Skeletal muscle tissue (tissue), 4 donors: ENCODE results near the gene PDCD7. TPM values are rescaled to one million over a fixed set of nuclear protein-coding genes. Genes with fewer than 3 reads are reported as not detected.
"Not testable (repeated sequence)": the region's sequence is repeated elsewhere in the genome, so short reads cannot be mapped to it uniquely, and the experiment has no call there.

ENCODE experiments used
- H3K27ac ChIP-seq: one replicate; pipeline ENCODE4 v1.7.0; 2013; ENCODE audit warnings: mild to moderate bottlenecking, low read depth, low read length, inconsistent platforms
- H3K27me3 ChIP-seq, 3 donors: one replicate each; pipeline ENCODE4 v1.7.0; 2013; ENCODE audit warnings: low read length in 3 of 3; ENCODE audit not compliant: control insufficient read depth in 3 of 3, insufficient read depth in 3 of 3
- H3K36me3 ChIP-seq, 3 donors: one replicate each; pipeline ENCODE4 v1.7.0; 2013; ENCODE audit warnings: low read length in 3 of 3; ENCODE audit not compliant: control insufficient read depth in 3 of 3, insufficient read depth in 3 of 3
- H3K4me1 ChIP-seq, 3 donors: one replicate each; pipeline ENCODE4 v1.7.0; 2013; ENCODE audit warnings: low read length in 3 of 3, mild to moderate bottlenecking in 3 of 3; ENCODE audit not compliant: control insufficient read depth in 3 of 3, insufficient read depth in 3 of 3
- H3K4me3 ChIP-seq, 3 donors: one replicate each; pipeline ENCODE4 v1.7.0; 2013; ENCODE audit warnings: low read length in 3 of 3
- H3K9ac ChIP-seq, 3 donors: one replicate each; pipeline ENCODE4 v1.7.0; 2013; ENCODE audit warnings: low read length in 3 of 3, mild to moderate bottlenecking in 3 of 3, moderate library complexity in 2 of 3, low read depth in 1 of 3
- H3K9me3 ChIP-seq, 3 donors: one replicate each; pipeline ENCODE4 v1.7.0; 2013; ENCODE audit warnings: low read length in 3 of 3; ENCODE audit not compliant: control insufficient read depth in 3 of 3
- total RNA-seq: library from RNA; depleted of rRNA; stranded (reverse); fragments of >200 nt; gene quantifications from one replicate; pipeline ENCODE4 v1.2.3, GENCODE V29; 2014
- donor health status: Osteomylitis.

The PDCD7 gene
- total RNA-seq, 1 donor from 2014 or later = 11.5 TPM

DNA sequence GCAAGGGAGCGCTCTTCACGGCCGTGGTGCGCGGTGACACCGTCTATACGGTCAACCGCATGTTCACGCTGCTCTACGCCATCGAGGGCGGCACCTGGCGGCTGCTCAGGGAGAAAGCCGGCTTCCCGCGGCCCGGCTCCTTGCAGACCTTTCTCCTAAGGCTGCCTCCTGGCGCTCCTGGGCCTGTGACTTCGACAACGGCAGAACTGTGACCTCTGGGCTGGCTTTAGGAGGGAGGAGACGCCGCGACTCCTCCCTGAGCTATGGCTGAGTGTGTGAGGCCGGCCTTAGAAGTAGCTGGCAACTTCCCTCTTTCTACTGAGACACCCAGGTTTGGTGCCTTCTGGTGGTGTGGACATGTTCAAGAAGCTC lies 55.6 kb downstream of the PDCD7 start:
- peaks cover 0 to 4% (median 3%) of the 10 kb centered on the region in 3 donors for H3K27me3 ChIP-seq
- peak overlapping the region; percentile 53 for H3K27ac ChIP-seq
- no peaks in the 10 kb centered on the region for H3K36me3 ChIP-seq
- peak overlapping the region; percentile 63 to 72 (median 69) for H3K9ac ChIP-seq
- peaks cover 38 to 54% (median 45%) of the 10 kb centered on the region in 3 donors for H3K4me1 ChIP-seq
- peak overlapping the region; percentile 67 to 79 (median 79) for H3K4me3 ChIP-seq
- no peaks in the 10 kb centered on the region for H3K9me3 ChIP-seq

GRCh38 chr15:65077291-65077980 lies 56.2 kb downstream of the PDCD7 start:
- peaks cover 37 to 52% (median 45%) of the 10 kb centered on the region in 3 donors for H3K4me1 ChIP-seq
- H3K4me3 ChIP-seq = peak overlapping the region; percentile 67 to 79 (median 79)
- peak overlapping the region; percentile 69 to 90 (median 79) for H3K9ac ChIP-seq
- H3K9me3 ChIP-seq = no peaks in the 10 kb centered on the region
- H3K27ac ChIP-seq = peak overlapping the region; percentile 90
- peaks cover 0 to 4% (median 3%) of the 10 kb centered on the region in 3 donors for H3K27me3 ChIP-seq
- no peaks in the 10 kb centered on the region for H3K36me3 ChIP-seq

DNA sequence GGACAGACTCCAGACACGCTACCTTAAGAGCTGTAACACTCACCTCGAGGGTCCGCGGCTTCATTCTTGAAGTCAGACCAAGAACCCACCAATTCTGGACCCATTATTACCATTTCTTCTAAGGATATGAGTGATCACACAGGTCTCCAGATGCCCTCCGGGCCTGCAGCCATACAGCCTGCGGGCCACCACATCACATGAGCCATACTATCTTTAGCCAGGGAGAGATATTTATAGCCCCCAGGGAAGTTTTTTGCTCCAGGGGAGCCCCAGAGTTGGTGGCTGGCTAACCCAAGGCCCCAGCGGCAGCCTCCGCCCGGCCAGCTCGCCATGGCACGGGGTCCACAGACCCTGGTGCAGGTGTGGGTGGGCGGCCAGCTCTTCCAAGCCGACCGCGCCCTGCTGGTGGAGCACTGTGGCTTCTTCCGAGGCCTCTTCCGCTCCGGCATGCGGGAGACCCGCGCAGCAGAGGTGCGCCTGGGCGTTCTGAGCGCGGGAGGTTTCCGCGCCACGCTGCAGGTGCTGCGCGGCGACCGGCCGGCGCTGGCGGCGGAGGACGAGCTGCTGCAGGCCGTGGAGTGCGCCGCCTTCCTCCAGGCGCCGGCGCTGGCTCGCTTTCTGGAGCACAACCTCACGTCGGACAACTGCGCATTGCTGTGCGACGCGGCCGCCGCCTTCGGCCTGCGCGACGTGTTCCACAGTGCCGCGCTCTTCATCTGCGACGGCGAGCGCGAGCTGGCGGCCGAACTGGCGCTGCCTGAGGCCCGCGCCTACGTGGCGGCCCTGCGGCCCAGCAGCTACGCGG lies 56.9 kb downstream of the PDCD7 start, which contains the start of gene KBTBD13:
TSS of gene KBTBD13 (plus strand) at position 261 of the 805 bp plus-strand sequence. CDS start at position 331, 70 bp downstream.
- Histone ChIP-seq H3K27me3 (peaks cover 0 to 4% (median 3%) of the 10 kb centered on the region in 3 donors), H3K4me1 (peaks cover 38 to 52% (median 46%) of the 10 kb centered on the region in 3 donors), H3K4me3 (peak within 1 kb of the TSS; percentile 67 to 79 (median 79)), H3K9ac (peak within 1 kb of the TSS; percentile 71 to 90 (median 79)), H3K36me3 (no peaks in the 10 kb centered on the region), H3K27ac (peak within 1 kb of the TSS; percentile 90), H3K9me3 (no peaks in the 10 kb centered on the region)

DNA sequence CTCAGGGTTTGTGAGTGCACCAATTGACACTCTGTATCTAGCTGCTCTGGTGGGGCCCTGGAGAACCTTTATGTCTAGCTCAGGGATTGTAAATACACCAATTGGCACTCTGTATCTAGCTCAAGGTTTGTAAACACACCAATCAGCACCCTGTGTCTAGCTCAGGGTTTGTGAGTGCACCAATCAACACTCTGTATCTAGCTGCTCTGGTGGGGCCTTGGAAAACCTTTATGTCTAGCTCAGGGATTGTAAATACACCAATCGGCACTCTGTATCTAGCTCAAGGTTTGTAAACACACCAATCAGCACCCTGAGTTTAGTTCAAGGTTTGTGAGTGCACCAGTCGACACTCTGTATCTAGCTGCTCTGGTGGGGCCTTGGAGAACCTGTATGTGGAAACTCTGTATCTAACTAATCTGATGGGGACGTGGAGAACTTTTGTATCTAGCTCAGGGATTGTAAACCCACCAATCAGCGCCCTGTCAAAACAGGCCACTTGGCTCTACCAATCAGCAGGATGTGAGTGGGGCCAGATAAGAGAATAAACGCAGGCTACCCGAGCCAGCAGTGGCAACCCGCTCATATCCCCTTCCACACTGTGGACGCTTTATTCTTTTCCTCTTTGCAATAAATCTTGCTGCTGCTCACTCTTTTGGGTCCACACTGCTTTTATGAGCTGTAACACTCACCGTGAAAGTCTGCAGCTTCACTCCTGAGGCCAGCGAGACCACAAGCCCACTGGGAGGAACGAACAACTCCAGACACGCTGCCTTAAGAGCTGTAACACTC lies 57.8 kb downstream of the PDCD7 start:
- Histone ChIP-seq H3K27ac (peak overlapping the region; percentile 90), H3K4me3 (peak overlapping the region; percentile 23 to 79 (median 79)), H3K9ac (peak overlapping the region; percentile 13 to 90 (median 71)), H3K4me1 (peaks cover 43 to 53% (median 47%) of the 10 kb centered on the region in 3 donors)
- not testable (repeated sequence) for H3K9me3 ChIP-seq, H3K27me3 ChIP-seq, H3K36me3 ChIP-seq

GRCh38 chr15:65074946-65075345 lies 58.7 kb downstream of the PDCD7 start:
- H3K4me3 ChIP-seq, H3K9ac ChIP-seq, H3K9me3 ChIP-seq, H3K36me3 ChIP-seq, H3K27me3 ChIP-seq, H3K27ac ChIP-seq: not testable (repeated sequence)
- H3K4me1 ChIP-seq = peaks cover 52 to 61% (median 55%) of the 10 kb centered on the region in 3 donors

DNA sequence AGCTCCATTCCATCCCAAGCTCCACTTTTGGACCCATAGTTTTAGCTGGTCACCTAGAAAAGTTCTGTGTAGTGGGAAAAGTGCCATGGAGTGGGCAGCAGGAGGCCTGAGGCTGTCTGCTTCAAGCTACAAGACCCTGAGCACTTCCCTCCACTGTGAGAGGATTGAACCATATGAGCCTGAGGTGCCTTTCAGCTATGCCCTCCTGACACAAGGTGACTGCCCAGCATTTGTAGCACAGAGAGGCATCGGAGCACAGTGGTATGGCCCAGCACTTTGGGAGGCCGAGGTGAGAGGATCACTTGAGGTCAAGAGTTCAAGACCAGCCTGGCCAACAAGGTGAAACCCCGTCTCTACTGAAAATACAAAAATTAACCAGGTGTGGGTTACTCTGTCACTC lies 61.0 kb downstream of the PDCD7 start:
- Histone ChIP-seq H3K36me3 (no peaks in the 10 kb centered on the region), H3K27ac (peak overlapping the region; percentile 82), H3K9ac (no peak overlapping the region), H3K27me3 (peaks cover 0 to 10% (median 9%) of the 10 kb centered on the region in 3 donors), H3K4me3 (no peak overlapping the region), H3K9me3 (no peaks in the 10 kb centered on the region), H3K4me1 (peaks cover 53 to 54% (median 53%) of the 10 kb centered on the region in 3 donors)

DNA sequence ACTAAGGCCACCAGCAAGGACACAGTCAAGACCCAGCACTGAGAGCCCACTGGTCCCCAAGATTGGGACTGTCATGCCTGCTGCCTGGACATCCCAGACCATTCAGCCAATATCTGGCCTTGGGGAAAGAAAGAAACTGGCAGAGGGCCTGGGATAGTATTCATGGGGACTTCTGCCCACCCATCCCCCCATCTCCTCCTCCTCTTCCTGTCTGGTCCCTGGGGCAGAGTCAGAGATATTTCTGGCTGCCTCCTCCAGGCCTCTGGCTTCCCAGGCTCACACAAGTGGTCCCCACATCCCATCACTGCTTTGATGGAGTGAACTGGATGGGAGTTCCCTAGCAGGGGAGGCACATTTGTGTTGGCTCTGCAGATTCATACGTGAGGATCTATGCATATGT lies 61.6 kb downstream of the PDCD7 start:
- Histone ChIP-seq H3K4me3 (peak overlapping the region in 2 of 3 donors; percentile 38 to 45), H3K9me3 (no peaks in the 10 kb centered on the region), H3K9ac (peak overlapping the region in 1 of 3 donors; percentile 57), H3K27ac (peak overlapping the region; percentile 82), H3K36me3 (no peaks in the 10 kb centered on the region), H3K27me3 (peaks cover 3 to 16% (median 11%) of the 10 kb centered on the region in 3 donors), H3K4me1 (peaks cover 48 to 53% (median 50%) of the 10 kb centered on the region in 3 donors)

DNA sequence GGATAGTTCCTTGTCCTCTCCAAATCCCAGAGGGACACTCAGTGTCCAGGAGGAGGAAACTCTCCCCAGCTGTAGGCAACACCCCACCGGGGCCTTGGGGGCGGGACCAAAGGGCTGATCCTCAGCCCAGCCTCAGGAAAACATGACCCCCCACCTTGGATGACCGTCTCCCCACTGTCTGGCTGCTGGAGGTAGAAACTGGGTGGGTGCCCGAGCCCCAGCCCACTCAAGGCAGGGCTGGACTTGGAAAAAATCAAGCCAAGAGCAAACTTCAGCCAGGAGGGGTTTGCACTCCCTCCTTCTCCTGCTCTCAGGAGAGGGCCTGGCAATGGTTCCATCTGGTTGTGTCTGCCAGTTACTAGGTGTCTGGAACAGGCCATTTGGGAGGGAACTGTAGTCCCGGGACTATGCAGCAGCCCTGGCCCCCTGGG lies 62.2 kb downstream of the PDCD7 start:
- Histone ChIP-seq H3K27me3 (peaks cover 3 to 16% (median 13%) of the 10 kb centered on the region in 3 donors), H3K36me3 (no peaks in the 10 kb centered on the region), H3K9me3 (no peaks in the 10 kb centered on the region), H3K9ac (peak overlapping the region in 2 of 3 donors; percentile 25 to 43), H3K4me3 (peak overlapping the region in 1 of 3 donors; percentile 45), H3K27ac (peak overlapping the region; percentile 82), H3K4me1 (peaks cover 43 to 48% (median 46%) of the 10 kb centered on the region in 3 donors)

DNA sequence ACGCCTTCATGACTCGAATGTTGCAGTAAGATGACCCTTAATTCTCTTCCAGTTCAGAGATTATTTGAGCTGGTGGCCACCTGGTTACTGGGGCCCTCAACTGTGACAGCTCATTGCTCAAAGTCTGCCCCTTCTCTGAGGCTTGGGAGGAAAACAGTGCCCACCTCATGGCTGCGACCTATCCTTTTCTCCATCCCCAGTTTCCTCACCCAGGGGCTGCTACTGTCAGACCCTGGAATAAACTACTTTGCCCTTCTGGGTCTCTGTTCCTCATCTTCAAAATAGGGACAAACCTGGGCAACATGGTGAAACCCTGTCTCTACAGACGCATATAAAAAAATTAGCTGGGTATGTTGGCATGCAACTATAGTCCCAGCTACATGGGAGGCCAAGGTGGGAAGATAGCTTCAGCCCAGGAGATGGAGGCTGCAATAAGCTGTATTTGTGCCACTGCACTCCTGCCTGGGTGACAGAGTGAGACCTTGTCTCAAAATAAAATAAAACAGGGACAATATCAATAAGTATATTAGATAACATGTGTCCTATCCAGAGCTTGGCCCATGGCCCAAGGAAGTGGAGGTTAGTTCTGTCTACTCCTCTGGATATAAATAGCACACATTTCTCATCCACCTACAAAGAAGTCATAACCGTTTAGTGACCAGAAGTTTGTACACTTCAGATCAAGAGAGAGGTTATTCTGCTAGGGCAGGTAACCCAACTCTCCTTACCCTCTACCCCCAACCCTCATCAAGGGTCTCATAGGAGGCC lies 63.6 kb downstream of the PDCD7 start:
- H3K4me1 ChIP-seq = peaks cover 43 to 48% (median 46%) of the 10 kb centered on the region in 3 donors
- H3K9me3 ChIP-seq = no peaks in the 10 kb centered on the region

More for the DNA sequence above, 63.6 kb downstream of the PDCD7 start:
- H3K27me3 ChIP-seq = peaks cover 3 to 16% (median 13%) of the 10 kb centered on the region in 3 donors
- no peak overlapping the region for H3K9ac ChIP-seq
- H3K27ac ChIP-seq = peak overlapping the region; percentile 82
- H3K4me3 ChIP-seq = peak overlapping the region in 1 of 3 donors; percentile 1
- no peaks in the 10 kb centered on the region for H3K36me3 ChIP-seq
